Activated CD8-positive, alpha-beta memory T cell treated with anti-CD3 and anti-CD28 coated beads, Interleukin-2, amount 10 ng/mL, durations not matched to agents 7 days and 5 days (primary cell): Measurements from ENCODE around the gene HIC1. TPM values are rescaled to one million over a fixed set of nuclear protein-coding genes. Genes with fewer than 3 reads are reported as not detected.

ENCODE experiments used
- ATAC-seq: fragments of 150-1000 bp; cut with Tn5 transposase; one replicate; pipeline ENCODE4 v1.10.0; 2021; ENCODE audit warnings: moderate library complexity
- CTCF ChIA-PET: fragments of 350-600 bp; sonication (Branson Sonifier 250); formaldehyde crosslinking; loops from one replicate; lab custom pipeline; 2021; ENCODE audit warnings: antibody characterized with exemption; lab: Charles Lee
- DNase-seq: peaks from one replicate; pipeline ENCODE4 v3.0.0-alpha.2; 2020
- H3K27ac Mint-ChIP-seq: one replicate; pipeline ENCODE4 v1.8.0; 2021; ENCODE audit warnings: mild to moderate bottlenecking, mixed read lengths
- H3K27me3 Mint-ChIP-seq: one replicate; pipeline ENCODE4 v1.8.0; 2021; ENCODE audit warnings: mixed read lengths
- H3K36me3 Mint-ChIP-seq: one replicate; pipeline ENCODE4 v1.8.0; 2021; ENCODE audit warnings: mild to moderate bottlenecking, mixed read lengths
- H3K4me1 Mint-ChIP-seq: one replicate; pipeline ENCODE4 v1.8.0; 2021; ENCODE audit warnings: mixed read lengths
- H3K4me3 Mint-ChIP-seq: one replicate; pipeline ENCODE4 v1.8.0; 2021; ENCODE audit warnings: mild to moderate bottlenecking, moderate library complexity, mixed read lengths
- H3K9me3 Mint-ChIP-seq: one replicate; pipeline ENCODE4 v1.8.0; 2022; ENCODE audit warnings: low read depth, mixed read lengths
- total RNA-seq, 2 experiments: library from RNA; stranded (reverse); gene quantifications; one replicate each; pipeline ENCODE4 v1.2.3, GENCODE V29; 2021

HIC1 gene
- total RNA-seq, 2 experiments from 2014 or later, result 88.5 to 122 TPM

- H3K4me1 Mint-ChIP-seq, result peaks cover 29% of the 10 kb centered on the region
- H3K27me3 Mint-ChIP-seq, result peaks cover 12% of the 10 kb centered on the region
- peak overlapping the region; percentile 74 for H3K4me3 Mint-ChIP-seq
- peaks cover 8% of the 10 kb centered on the region for H3K36me3 Mint-ChIP-seq
- no peaks in the 10 kb centered on the region for H3K9me3 Mint-ChIP-seq
- H3K27ac Mint-ChIP-seq, result peak overlapping the region; percentile 86
- ATAC-seq (peak; percentile 29), DNase-seq (peak; percentile 89)
- CTCF ChIA-PET, result interaction anchor here (0.6 to 13.6 kb wide), 29 partner anchors 11 to 404 kb away, joined by 3 to 401 read pairs (median 3); partner anchors contain the start of genes RILP, SMG6, SRR and TSR1
Observed at GRCh38 chr17:2053380-2054261, 1.3 kb upstream of the HIC1 start.

- H3K4me3 Mint-ChIP-seq, result peak overlapping the region; percentile 74
- no peaks in the 10 kb centered on the region for H3K9me3 Mint-ChIP-seq
- ATAC-seq (no peak), DNase-seq (peak; percentile 76)
- peaks cover 24% of the 10 kb centered on the region for H3K4me1 Mint-ChIP-seq
- CTCF ChIA-PET, result interaction anchor here (0.6 to 13.6 kb wide), 44 partner anchors 10 to 405 kb away, joined by 3 to 401 read pairs (median 7); partner anchors contain the start of genes OVCA2, PRPF8, RILP and RTN4RL1
- H3K36me3 Mint-ChIP-seq, result peaks cover 9% of the 10 kb centered on the region
- peaks cover 11% of the 10 kb centered on the region for H3K27me3 Mint-ChIP-seq
- H3K27ac Mint-ChIP-seq, result peak overlapping the region; percentile 86
Observed at GRCh38 chr17:2054262-2054511, 716 bp upstream of the HIC1 start.

GRCh38 chr17:2055292-2056205 is 646 bp downstream of the HIC1 start:
- DNase-seq, result peak; percentile 80
- no peaks in the 10 kb centered on the region for H3K9me3 Mint-ChIP-seq
- H3K4me1 Mint-ChIP-seq, result peaks cover 33% of the 10 kb centered on the region
- H3K27me3 Mint-ChIP-seq, result peaks cover 11% of the 10 kb centered on the region
- ATAC-seq, result peak; percentile 7
- peaks cover 21% of the 10 kb centered on the region for H3K36me3 Mint-ChIP-seq
- CTCF ChIA-PET, result interaction anchor here (0.7 to 13.6 kb wide), 39 partner anchors 9 to 798 kb away, joined by 3 to 401 read pairs (median 7); partner anchors contain the start of genes OVCA2, RILP, RTN4RL1 and SGSM2
- peak overlapping the region; percentile 78 for H3K4me3 Mint-ChIP-seq
- peak overlapping the region; percentile 81 for H3K27ac Mint-ChIP-seq

GRCh38 chr17:2056206-2057174 is 1.6 kb downstream of the HIC1 start:
- Mint-ChIP-seq H3K27me3 (peaks cover 11% of the 10 kb centered on the region), H3K4me3 (peak overlapping the region; percentile 78), H3K36me3 (peaks cover 25% of the 10 kb centered on the region), H3K9me3 (no peaks in the 10 kb centered on the region), H3K27ac (peak overlapping the region; percentile 81), H3K4me1 (peaks cover 43% of the 10 kb centered on the region)
- CTCF ChIA-PET, result interaction anchor here (0.6 to 13.6 kb wide), 27 partner anchors 8 to 359 kb away, joined by 3 to 401 read pairs (median 11); partner anchors contain the start of genes SMG6, SRR and TSR1
- no peak for ATAC-seq
- peak; percentile 76 for DNase-seq

- DNase-seq, result peak; percentile 47
- Mint-ChIP-seq H3K27me3 (peaks cover 4% of the 10 kb centered on the region), H3K9me3 (no peaks in the 10 kb centered on the region), H3K4me1 (peaks cover 44% of the 10 kb centered on the region), H3K4me3 (peak overlapping the region; percentile 71), H3K36me3 (peaks cover 32% of the 10 kb centered on the region), H3K27ac (no peak overlapping the region)
- CTCF ChIA-PET, result interaction anchor here (0.7 to 13.6 kb wide), 21 partner anchors 10 to 359 kb away, joined by 3 to 401 read pairs (median 7); partner anchors contain the start of genes SMG6, SRR and TSR1
- ATAC-seq, result no peak
Observed at GRCh38 chr17:2057175-2057759, 2.4 kb downstream of the HIC1 start.

GRCh38 chr17:2057760-2058585 is 3.1 kb downstream of the HIC1 start:
- peak overlapping the region; percentile 82 for H3K27ac Mint-ChIP-seq
- CTCF ChIA-PET, result interaction anchor here (0.7 to 13.6 kb wide), 34 partner anchors 12 to 358 kb away, joined by 3 to 401 read pairs (median 4); partner anchors contain the start of gene TSR1
- H3K27me3 Mint-ChIP-seq, result peaks cover 3% of the 10 kb centered on the region
- no peak for ATAC-seq
- peak; percentile 63 for DNase-seq
- H3K9me3 Mint-ChIP-seq, result no peaks in the 10 kb centered on the region
- peak overlapping the region; percentile 71 for H3K4me3 Mint-ChIP-seq
- H3K4me1 Mint-ChIP-seq, result peaks cover 50% of the 10 kb centered on the region
- H3K36me3 Mint-ChIP-seq, result peaks cover 32% of the 10 kb centered on the region

GRCh38 chr17:2058586-2059546 is 4.0 kb downstream of the HIC1 start:
- peaks cover 36% of the 10 kb centered on the region for H3K36me3 Mint-ChIP-seq
- H3K4me3 Mint-ChIP-seq, result peak overlapping the region; percentile 71
- no peaks in the 10 kb centered on the region for H3K9me3 Mint-ChIP-seq
- peaks cover 54% of the 10 kb centered on the region for H3K4me1 Mint-ChIP-seq
- peak; percentile 13 for ATAC-seq
- H3K27ac Mint-ChIP-seq, result peak overlapping the region; percentile 78
- no peaks in the 10 kb centered on the region for H3K27me3 Mint-ChIP-seq
- CTCF ChIA-PET, result interaction anchor here (0.7 to 13.6 kb wide), 35 partner anchors 11 to 357 kb away, joined by 3 to 401 read pairs (median 4); no protein-coding TSS in a partner anchor
- peak; percentile 87 for DNase-seq

- Mint-ChIP-seq H3K9me3 (no peaks in the 10 kb centered on the region), H3K4me1 (peaks cover 56% of the 10 kb centered on the region), H3K27me3 (no peaks in the 10 kb centered on the region), H3K4me3 (peak overlapping the region; percentile 64), H3K27ac (peak overlapping the region; percentile 78), H3K36me3 (peaks cover 41% of the 10 kb centered on the region)
- CTCF ChIA-PET, result interaction anchor here (0.7 to 13.6 kb wide), 16 partner anchors 8 to 293 kb away, joined by 3 to 401 read pairs (median 10); no protein-coding TSS in a partner anchor
- no peak for DNase-seq
- no peak for ATAC-seq
Observed at GRCh38 chr17:2059547-2060384, 4.9 kb downstream of the HIC1 start.

GRCh38 chr17:2060385-2060658 is 5.4 kb downstream of the HIC1 start:
- CTCF ChIA-PET, result interaction anchor here (0.7 to 13.6 kb wide), 10 partner anchors 9 to 222 kb away, joined by 3 to 401 read pairs (median 10); no protein-coding TSS in a partner anchor
- Mint-ChIP-seq H3K4me1 (peaks cover 62% of the 10 kb centered on the region), H3K4me3 (peak overlapping the region; percentile 64), H3K27me3 (no peaks in the 10 kb centered on the region), H3K36me3 (peaks cover 44% of the 10 kb centered on the region), H3K27ac (peak overlapping the region; percentile 78), H3K9me3 (no peaks in the 10 kb centered on the region)
- no peak for DNase-seq
- ATAC-seq, result no peak
